Fibroblast of the aortic adventitia (primary cell): ENCODE results near the gene CDK5RAP3. TPM values are rescaled to one million over a fixed set of nuclear protein-coding genes. Genes with fewer than 3 reads are reported as not detected.
A peak's percentile ranks its signal among the peaks of the same experiment; 100 is the strongest.
"Not testable (repeated sequence)": the region's sequence is repeated elsewhere in the genome, so short reads cannot be mapped to it uniquely, and the experiment has no call there.

Source experiments
- DNase-seq: peaks from one replicate; pipeline ENCODE4 v3.0.0-alpha.2; 2010; ENCODE audit warnings: low read depth
- H3K4me3 ChIP-seq: 2 replicates; pipeline ENCODE4 v1.5.1; 2011; ENCODE audit warnings: low read depth, mild to moderate bottlenecking, control low read depth, low read length, moderate library complexity
- total RNA-seq: library from RNA; depleted of rRNA; stranded (reverse); fragments of >200 nt; gene quantifications from 2 replicates; pipeline ENCODE4 v1.2.3, GENCODE V29; 2012; ENCODE audit warnings: low replicate concordance
- TF ChIP-seq, protein P1 (sequence below): IDR thresholded peaks from 2 replicates; pipeline ENCODE4 v1.5.1; 2011; ENCODE audit warnings: mild to moderate bottlenecking, low read length, control low read depth, inconsistent platforms; ENCODE audit not compliant: insufficient read depth

Gene CDK5RAP3
- total RNA-seq, 1 donor: 49.5 TPM

DNA sequence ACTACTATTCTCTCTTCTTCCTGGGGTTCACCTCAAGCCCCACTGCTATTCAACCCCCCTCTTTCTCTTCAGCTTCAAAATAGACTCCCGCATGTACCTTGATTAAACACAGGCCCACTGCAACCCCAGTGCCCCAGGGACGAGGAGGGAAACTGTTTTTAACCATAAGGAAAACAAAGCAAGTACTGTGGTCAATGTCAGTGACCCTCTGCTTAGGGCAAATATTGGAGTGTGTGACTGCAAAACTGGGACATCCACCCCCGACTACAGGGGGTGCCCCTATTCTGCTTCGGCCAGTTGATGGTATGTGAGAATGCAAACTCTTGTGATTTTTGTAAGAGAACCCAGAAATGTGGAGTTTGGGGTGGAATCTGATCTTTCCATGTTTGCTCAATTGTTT is 39.1 kb upstream of the CDK5RAP3 start:
- TF ChIP-seq, protein P1, sequence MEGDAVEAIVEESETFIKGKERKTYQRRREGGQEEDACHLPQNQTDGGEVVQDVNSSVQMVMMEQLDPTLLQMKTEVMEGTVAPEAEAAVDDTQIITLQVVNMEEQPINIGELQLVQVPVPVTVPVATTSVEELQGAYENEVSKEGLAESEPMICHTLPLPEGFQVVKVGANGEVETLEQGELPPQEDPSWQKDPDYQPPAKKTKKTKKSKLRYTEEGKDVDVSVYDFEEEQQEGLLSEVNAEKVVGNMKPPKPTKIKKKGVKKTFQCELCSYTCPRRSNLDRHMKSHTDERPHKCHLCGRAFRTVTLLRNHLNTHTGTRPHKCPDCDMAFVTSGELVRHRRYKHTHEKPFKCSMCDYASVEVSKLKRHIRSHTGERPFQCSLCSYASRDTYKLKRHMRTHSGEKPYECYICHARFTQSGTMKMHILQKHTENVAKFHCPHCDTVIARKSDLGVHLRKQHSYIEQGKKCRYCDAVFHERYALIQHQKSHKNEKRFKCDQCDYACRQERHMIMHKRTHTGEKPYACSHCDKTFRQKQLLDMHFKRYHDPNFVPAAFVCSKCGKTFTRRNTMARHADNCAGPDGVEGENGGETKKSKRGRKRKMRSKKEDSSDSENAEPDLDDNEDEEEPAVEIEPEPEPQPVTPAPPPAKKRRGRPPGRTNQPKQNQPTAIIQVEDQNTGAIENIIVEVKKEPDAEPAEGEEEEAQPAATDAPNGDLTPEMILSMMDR: no peak
- no peak overlapping the region for H3K4me3 ChIP-seq
- DNase-seq: no peak

DNA sequence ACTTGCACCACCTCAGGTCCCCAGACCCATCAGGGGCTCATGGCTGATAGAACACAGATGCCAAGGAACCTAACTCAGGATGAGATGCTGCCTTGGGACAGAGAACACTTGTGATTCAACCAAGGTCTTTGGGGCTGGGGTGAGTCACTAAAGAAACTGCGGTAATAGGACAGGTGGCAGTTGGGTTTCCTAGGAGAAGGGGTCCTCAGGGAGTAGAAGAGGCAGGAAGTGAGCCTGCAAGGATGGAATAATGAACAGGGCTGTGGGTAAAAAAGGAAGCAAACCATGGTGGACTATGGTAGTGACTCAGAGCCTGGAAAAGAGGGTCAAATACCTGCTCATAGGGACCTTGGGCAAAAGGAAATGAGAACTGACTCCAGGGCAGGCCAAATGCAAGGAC is 36.1 kb upstream of the CDK5RAP3 start:
- TF ChIP-seq, protein P1: no peak
- no peak overlapping the region for H3K4me3 ChIP-seq
- DNase-seq: no peak

DNA sequence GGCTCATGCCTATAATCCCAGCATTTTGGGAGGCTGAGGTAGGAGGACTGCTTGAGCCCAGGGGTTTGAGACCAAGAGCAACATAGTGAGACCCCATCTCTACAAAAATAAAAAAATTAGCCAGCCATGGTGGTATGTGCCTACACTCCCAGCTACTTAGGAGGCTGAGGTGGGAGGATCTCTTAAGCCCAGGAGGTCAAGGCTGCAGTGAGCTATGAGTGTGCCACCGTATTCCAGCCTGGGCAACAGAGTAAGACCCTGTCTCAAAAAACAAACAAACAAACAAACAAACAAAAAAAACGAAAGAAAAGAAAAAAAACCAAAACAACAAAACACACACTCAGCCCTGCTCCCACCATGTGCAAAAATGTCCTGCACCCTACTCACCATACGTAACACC is 35.4 kb upstream of the CDK5RAP3 start:
- H3K4me3 ChIP-seq, DNase-seq: not testable (repeated sequence)

DNA sequence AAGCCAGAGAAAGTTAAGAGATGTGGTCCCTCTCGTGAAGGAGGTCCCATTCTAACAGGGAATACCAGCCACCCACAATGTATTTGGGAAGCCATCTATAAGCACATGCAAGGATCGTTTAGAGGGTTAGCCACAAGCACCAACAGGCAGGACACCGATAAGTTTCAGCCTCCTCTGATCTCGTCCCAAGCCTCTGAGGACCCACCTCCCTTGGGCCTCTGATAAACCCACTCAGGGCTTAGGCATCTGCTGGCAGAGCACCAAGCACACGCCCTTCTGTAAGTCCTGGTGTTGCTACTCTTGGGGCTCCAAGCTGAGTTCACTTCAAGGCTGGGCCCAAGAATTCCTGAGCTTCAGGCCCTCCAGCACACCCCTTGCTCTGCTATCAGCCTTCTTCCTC is 35.0 kb upstream of the CDK5RAP3 start:
- TF ChIP-seq, protein P1: no peak
- no peak overlapping the region for H3K4me3 ChIP-seq
- peak; percentile 85 for DNase-seq

DNA sequence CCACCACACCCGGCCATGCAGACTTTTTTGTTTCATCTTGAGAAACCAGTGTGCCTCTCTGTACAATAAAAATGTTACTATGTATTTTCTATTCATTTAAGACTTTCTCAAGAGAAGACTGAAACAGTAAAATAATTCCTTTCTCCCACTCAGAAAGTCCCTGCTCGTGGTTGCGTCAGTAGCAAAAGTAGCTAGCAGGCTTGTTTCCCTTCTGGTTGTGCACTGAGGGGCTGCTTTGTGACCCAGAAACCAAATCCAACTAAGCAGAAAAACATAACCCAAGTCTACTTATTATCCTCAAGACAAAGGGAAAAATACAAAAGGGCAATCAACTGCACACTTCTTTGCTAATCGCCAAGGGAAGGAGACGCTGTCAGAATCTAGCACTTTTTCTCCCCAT is 33.0 kb upstream of the CDK5RAP3 start:
- TF ChIP-seq, protein P1: no peak
- DNase-seq: no peak
- no peak overlapping the region for H3K4me3 ChIP-seq

DNA sequence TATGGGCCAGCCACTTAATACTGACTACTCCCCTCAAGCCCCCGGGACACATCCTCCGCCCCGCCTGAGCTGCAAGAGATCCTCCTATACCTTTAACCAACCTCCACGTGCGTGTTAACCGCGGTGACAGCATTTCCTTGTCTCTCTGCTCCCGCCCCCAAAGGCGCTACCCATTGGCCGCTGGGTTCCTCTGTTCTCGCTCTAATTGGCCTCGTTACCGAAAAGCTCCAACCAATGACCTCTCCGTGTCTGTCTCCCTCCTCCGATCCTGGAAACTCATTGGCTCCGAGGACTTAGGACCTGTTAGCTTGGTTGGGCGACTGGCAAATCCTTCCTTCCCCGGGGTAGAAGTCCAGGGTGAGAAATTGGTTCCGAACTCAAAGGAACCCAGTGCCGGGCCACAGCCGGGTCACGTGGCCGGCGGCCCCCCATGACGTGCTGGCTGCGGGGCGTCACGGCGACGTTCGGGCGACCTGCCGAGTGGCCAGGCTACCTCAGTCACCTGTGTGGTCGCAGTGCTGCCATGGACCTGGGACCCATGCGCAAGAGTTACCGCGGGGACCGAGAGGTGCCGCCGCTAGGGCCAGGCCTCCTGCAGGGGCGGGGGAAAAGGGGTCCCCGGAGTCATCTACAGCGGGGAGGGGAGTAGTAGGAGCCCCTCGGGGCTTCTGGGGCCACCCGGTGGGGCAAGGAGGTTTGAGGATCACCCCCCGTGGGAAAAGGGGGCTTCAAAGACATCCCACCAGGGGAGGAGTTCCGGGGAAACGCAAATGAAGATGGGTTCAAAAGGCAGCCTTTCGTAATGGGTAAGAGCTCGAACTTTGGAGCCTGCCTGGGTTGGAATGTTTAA is 29.4 kb upstream of the CDK5RAP3 start, which contains the start of gene PNPO:
Gene PNPO (plus strand): TSS at position 326 of the 850 bp plus-strand sequence. CDS start 105 bp downstream, at position 431.
- TF ChIP-seq, protein P1: peak; percentile 12
- peak; percentile 99 for DNase-seq
- peak within 1 kb of the TSS; percentile 90 for H3K4me3 ChIP-seq

DNA sequence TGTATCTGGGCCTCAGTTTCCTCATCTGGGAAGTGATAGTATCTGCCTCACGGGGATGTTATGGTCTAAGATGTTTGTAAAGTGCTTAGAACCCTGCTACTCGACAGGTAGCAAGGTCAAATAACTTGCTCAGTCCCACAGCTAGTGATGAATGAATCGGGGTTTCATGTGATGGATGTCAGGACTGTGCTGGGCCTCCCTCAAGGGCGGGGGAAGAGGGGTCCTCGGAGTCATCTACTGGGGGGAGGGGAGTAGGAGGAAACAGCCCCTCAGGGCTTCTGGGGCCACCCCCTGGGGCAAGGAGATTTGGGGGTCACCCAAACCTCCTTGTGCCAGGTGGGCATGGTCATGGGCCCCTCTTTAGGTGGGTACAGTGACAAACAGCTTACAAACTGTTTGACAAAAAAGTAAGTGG is 28.8 kb upstream of the CDK5RAP3 start:
- TF ChIP-seq, protein P1: no peak
- peak overlapping the region; percentile 90 for H3K4me3 ChIP-seq
- DNase-seq: no peak
